22Rv1 (cell line): Measurements from ENCODE around the gene MAPK6.

Experiments used
- CTCF ChIP-seq: fragments of 450-650 bp; IDR thresholded peaks from 2 replicates; pipeline ENCODE4 v1.5.1; 2017; ENCODE audit warnings: mild to moderate bottlenecking
- ZFX ChIP-seq: fragments of 450-650 bp; IDR thresholded peaks from 2 replicates; pipeline ENCODE4 v1.6.1; 2017; ENCODE audit warnings: antibody characterized with exemption, borderline replicate concordance

GRCh38 chr15:52023169-52023922, 4.3 kb downstream of the MAPK6 start:
- TF ChIP-seq CTCF, result peak; percentile 20
- no peak for TF ChIP-seq ZFX
